AG10803 (cell line): ENCODE results near the gene SAMD11.

Source experiments
- DNase-seq: peaks from one replicate; pipeline ENCODE4 v3.0.0; 2010; ENCODE audit warnings: low read depth
- H3K4me3 ChIP-seq: 2 replicates; pipeline ENCODE4 v1.5.1; 2011; ENCODE audit warnings: mild to moderate bottlenecking, low read length, control low read depth
- CTCF ChIP-seq: conservative IDR thresholded peaks from 2 replicates; pipeline ENCODE4 v1.5.1; 2011; ENCODE audit warnings: mild to moderate bottlenecking, low read length, control low read depth, inconsistent platforms

SAMD11 gene

DNA sequence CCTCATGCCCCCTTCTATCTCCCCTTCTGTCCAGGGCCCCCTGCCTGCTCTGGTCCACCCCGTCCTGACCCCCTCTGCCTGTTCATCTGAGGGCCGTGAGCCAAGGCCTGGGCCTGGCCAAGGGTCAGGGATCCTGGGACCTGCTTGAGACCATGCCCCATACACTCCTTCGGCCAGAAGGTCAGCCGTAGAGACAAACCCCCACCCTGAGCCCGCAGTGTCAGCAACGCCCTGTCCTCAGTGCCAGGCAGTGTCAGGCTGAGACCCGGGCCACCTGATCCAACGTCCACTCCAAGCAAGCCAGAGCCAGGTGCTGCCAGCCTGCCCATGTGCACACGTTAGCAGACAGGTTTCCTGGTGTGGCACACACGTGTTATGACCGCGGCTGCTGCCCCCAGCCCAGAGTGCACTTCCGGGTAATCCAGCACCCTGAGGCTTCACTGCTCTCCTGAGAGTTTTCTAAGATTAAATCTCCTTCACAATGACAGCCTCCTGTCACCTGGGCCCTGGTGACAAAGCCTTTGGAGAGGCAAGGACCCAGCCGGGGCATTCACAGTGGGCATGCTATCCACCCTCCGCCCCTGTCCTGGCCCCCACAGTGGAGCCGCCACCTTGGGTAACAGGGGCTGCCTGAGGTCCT lies 10.1 kb upstream of the SAMD11 start:
- TF ChIP-seq CTCF = no peak
- H3K4me3 ChIP-seq = no peak overlapping the region
- DNase-seq = no peak

DNA sequence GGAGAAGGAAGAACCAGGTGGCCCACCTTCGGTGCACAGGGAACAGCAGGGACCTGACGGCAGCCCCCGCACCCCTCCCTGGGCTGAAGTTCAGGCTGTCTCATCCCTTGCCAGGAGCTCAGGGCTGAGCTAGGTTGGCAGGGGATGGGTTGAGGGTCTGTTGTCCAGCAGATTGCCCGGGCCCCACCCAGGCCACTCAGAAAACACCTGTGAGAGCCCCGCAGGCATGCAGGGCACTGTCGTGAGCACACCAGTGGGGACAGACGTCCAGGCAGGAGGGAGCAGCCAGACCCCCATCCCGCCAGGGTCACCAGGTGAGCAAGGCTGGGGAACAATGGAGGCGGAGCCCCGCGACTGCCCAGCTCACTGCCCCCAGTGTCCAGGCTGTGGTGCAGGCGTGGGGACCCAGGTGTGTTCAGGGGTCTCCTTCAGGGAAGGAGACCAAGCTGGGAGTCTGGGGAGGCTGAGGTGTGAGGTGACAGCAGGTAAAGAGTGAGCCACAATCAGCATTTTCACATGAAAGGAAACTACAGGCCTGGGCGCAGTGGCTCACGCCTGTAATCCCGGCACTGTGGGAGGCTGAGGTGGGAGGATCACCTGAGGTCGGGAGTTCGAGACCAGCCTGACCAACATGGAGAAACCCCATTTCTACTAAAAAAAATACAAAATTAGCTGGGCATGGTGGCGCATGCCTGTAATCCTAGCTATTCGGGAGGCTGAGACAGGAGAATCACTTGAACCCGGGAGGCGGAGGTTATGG lies 9.4 kb upstream of the SAMD11 start:
- H3K4me3 ChIP-seq = no peak overlapping the region
- no peak for TF ChIP-seq CTCF
- DNase-seq = no peak

DNA sequence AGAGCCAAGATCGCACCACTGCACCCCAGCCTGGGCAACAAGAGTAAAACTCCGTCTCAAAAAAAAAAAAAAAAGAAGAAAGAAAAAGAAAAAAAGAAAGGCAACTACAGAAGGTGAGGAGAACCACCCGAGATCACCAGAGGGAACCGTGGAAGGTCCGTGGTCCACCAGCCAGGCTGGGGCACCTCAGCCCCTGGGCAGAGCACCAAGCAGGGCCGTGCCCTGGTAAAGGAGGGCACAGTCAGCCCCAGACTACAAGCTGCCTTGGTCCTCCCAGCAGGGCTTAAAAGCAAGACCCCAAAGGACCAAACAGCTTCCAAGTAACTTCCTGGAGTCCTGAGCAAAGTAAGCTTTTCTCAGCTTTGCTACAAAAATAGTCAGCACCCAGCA lies 8.8 kb upstream of the SAMD11 start:
- no peak for DNase-seq
- no peak overlapping the region for H3K4me3 ChIP-seq
- TF ChIP-seq CTCF = no peak

DNA sequence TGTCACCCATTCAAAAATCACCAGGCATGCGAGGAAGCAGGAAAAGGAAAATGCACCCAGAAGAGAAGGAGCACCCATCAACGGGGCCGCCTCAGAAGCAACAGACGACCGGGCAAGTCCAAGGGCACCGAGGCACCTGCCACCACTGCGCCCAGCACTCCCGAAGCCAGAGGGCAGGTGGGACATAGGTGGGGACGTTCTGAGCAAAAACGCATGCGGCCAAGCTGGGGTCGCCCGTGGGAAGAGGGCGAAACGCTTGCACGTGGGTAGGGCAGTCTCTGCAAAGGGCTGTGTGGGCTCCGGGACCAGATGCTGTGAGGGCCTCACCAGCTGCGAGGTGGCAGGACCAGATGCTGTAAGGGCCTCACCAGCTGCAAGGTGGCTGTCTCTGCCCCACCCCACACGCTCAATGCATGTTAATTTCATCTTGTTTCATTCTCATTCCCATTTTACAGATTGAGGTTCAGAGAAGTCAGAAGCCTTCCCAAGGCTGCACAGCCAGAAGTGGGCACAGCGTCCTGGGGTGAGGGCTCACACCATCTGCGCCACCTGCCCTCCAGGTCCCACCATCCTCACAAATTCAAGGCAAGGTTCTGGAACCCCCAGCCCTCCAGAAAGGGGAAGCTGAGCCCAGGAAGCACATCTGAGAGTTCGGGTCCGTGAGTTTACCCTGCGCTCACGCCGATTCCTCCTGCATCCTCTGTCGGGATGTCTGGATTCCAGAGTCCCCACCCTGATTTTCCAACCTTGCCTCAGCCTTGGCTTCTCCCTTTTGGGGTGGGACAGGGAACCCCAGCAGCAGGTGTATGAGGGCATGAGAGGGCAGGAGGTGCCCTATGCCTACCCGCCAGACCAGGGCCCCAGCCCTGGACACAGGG lies 8.2 kb upstream of the SAMD11 start:
- no peak for DNase-seq
- TF ChIP-seq CTCF = no peak

GRCh38 chr1:916173-917075 lies 7.3 kb upstream of the SAMD11 start:
- no peak for TF ChIP-seq CTCF
- no peak for DNase-seq
- H3K4me3 ChIP-seq = no peak overlapping the region

More for the DNA sequence above, 8.2 kb upstream of the SAMD11 start:
- H3K4me3 ChIP-seq = no peak overlapping the region

DNA sequence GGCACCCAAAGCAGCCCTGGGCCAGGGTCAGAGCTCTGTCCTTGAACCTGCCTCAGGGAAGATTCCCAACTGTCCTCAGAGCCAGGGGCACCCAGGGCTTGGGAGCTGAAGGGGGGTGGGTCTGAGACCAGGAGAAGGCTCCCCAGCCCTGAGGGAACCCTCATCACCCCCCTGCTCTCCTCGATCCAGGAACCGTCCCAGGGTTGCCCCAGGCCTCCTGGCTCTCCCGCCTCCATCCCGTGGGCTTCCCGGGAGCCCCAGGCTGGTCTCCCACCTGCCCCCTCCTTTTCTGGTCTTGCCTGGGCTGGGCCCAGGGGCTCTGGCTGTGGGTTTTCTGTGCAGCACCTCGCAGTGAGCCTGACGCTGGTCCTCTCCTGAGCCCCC lies 6.7 kb upstream of the SAMD11 start:
- no peak for DNase-seq
- H3K4me3 ChIP-seq = no peak overlapping the region
- no peak for TF ChIP-seq CTCF
